IMR-90 (cell line): ENCODE data around the gene XPO6. TPM values are rescaled to one million over a fixed set of nuclear protein-coding genes. Genes with fewer than 3 reads are reported as not detected.

Experiments
- ATAC-seq: fragments of 200-7000 bp; cut with Tn5 transposase; 2 replicates; pipeline ENCODE4 v1.9.1; 2020; ENCODE audit warnings: low read depth, mild to moderate bottlenecking, moderate library complexity
- BruUV-seq: library from RNA; stranded (reverse); fragments of 400-500 nt; replicated peaks from 2 replicates; lab custom pipeline; 2021; lab: Mats Ljungman, UMichigan
- CTCF ChIA-PET: fragments of 300-600 bp; formaldehyde crosslinking; extraction: SDS; loops from one replicate; lab custom pipeline; 2021; ENCODE audit warnings: antibody characterized with exemption; lab: Yijun Ruan, JAX
- POLR2A ChIA-PET: fragments of 300-600 bp; sonication (Branson Sonifier 250); formaldehyde crosslinking; loops from one replicate; lab custom pipeline; 2022; ENCODE audit warnings: antibody characterized with exemption; ENCODE audit not compliant: unreplicated experiment; lab: Charles Lee
- DNase-seq: peaks from one replicate; pipeline ENCODE4 v3.0.0; 2013
- H2AFZ ChIP-seq: replicated peaks from 2 replicates; pipeline ENCODE3; 2013; ENCODE audit warnings: low read length, mild to moderate bottlenecking; ENCODE audit not compliant: poor library complexity
- H2AK5ac ChIP-seq: 2 replicates; pipeline ENCODE4 v1.6.1; 2013; ENCODE audit warnings: low read depth, low read length, inconsistent platforms
- H2AK9ac ChIP-seq: replicated peaks from 2 replicates; pipeline ENCODE3; 2013; ENCODE audit warnings: mild to moderate bottlenecking, low read depth, low read length, moderate library complexity; ENCODE audit not compliant: poor library complexity
- H2BK120ac ChIP-seq: 2 replicates; pipeline ENCODE4 v1.6.1; 2013; ENCODE audit warnings: low read depth, low read length, inconsistent platforms
- H2BK15ac ChIP-seq: 3 replicates; pipeline ENCODE4 v1.6.1; 2013; ENCODE audit warnings: low read depth, low read length, inconsistent platforms
- H2BK20ac ChIP-seq: 2 replicates; pipeline ENCODE4 v1.6.1; 2013; ENCODE audit warnings: low read depth, mild to moderate bottlenecking, inconsistent platforms, low read length, moderate library complexity
- H2BK5ac ChIP-seq: 2 replicates; pipeline ENCODE4 v1.6.1; 2013; ENCODE audit warnings: mild to moderate bottlenecking, low read depth, low read length, inconsistent platforms; ENCODE audit not compliant: poor library complexity, severe bottlenecking
- H3K14ac ChIP-seq: replicated peaks from 2 replicates; pipeline ENCODE4 v1.6.1; 2013; ENCODE audit warnings: low read depth, low read length, inconsistent platforms
- H3K18ac ChIP-seq: 2 replicates; pipeline ENCODE4 v1.6.1; 2013; ENCODE audit warnings: low read depth, low read length, control low read depth
- H3K23ac ChIP-seq: 2 replicates; pipeline ENCODE4 v1.6.1; 2013; ENCODE audit warnings: low read depth, low read length, inconsistent platforms
- H3K27ac ChIP-seq: 2 replicates; pipeline ENCODE4 v1.5.1; 2013; ENCODE audit warnings: mild to moderate bottlenecking, control low read depth, low read length; ENCODE audit not compliant: insufficient read depth
- H3K27me3 ChIP-seq: 2 replicates; pipeline ENCODE4 v1.6.1; 2013; ENCODE audit warnings: low read length; ENCODE audit not compliant: control insufficient read depth, insufficient read depth
- H3K36me3 ChIP-seq: 2 replicates; pipeline ENCODE4 v1.6.1; 2013; ENCODE audit warnings: low read length, mixed read lengths; ENCODE audit not compliant: control insufficient read depth, insufficient read depth
- H3K4ac ChIP-seq: 2 replicates; pipeline ENCODE4 v1.6.1; 2013; ENCODE audit warnings: low read depth, low read length, inconsistent platforms
- H3K4me1 ChIP-seq: 2 replicates; pipeline ENCODE4 v1.6.1; 2013; ENCODE audit warnings: low read length, mixed read lengths; ENCODE audit not compliant: control insufficient read depth, insufficient read depth
- H3K4me2 ChIP-seq: 2 replicates; pipeline ENCODE4 v1.6.1; 2013; ENCODE audit warnings: low read depth, mild to moderate bottlenecking, control low read depth, low read length, moderate library complexity
- H3K4me3 ChIP-seq: 2 replicates; pipeline ENCODE4 v1.5.1; 2013; ENCODE audit warnings: low read depth, mild to moderate bottlenecking, control low read depth, low read length, moderate library complexity; ENCODE audit not compliant: insufficient read depth
- H3K56ac ChIP-seq: 2 replicates; pipeline ENCODE4 v1.6.1; 2013; ENCODE audit warnings: low read length, inconsistent platforms; ENCODE audit not compliant: insufficient read depth; ENCODE audit errors: extremely low read depth
- H3K79me1 ChIP-seq, 2 experiments: 2 replicates each; pipeline ENCODE4 v1.6.1; 2013; ENCODE audit warnings: low read length in 2 of 2, inconsistent platforms in 1 of 2, low read depth in 1 of 2
- H3K9ac ChIP-seq: 2 replicates; pipeline ENCODE4 v1.6.1; 2013; ENCODE audit warnings: low read depth, low read length, control low read depth
- H3K9me1 ChIP-seq: 2 replicates; pipeline ENCODE4 v1.6.1; 2013; ENCODE audit warnings: low read length, inconsistent platforms; ENCODE audit not compliant: insufficient read depth
- H3K9me3 ChIP-seq: 2 replicates; pipeline ENCODE4 v1.6.1; 2013; ENCODE audit warnings: low read length; ENCODE audit not compliant: control insufficient read depth, insufficient read depth
- H4K20me1 ChIP-seq: 2 replicates; pipeline ENCODE4 v1.6.1; 2013; ENCODE audit warnings: low read length, inconsistent platforms; ENCODE audit not compliant: insufficient read depth
- H4K5ac ChIP-seq: 2 replicates; pipeline ENCODE4 v1.6.1; 2013; ENCODE audit warnings: mild to moderate bottlenecking, low read depth, low read length, control low read depth
- H4K8ac ChIP-seq, 2 experiments: 2 replicates each; pipeline ENCODE4 v1.6.1; 2013; ENCODE audit warnings: low read depth in 2 of 2, low read length in 2 of 2, control low read depth in 1 of 2, inconsistent platforms in 1 of 2
- H4K91ac ChIP-seq: 2 replicates; pipeline ENCODE4 v1.6.1; 2013; ENCODE audit warnings: low read depth, low read length, inconsistent platforms; ENCODE audit not compliant: insufficient read depth
- BHLHE40 ChIP-seq: fragments of 150-350 bp; IDR thresholded peaks from 2 replicates; pipeline ENCODE4 v1.6.1; 2016; ENCODE audit warnings: mild to moderate bottlenecking, low read depth, low read length
- CEBPB ChIP-seq: IDR thresholded peaks from 2 replicates; pipeline ENCODE4 v1.6.1; 2012; ENCODE audit warnings: low read depth, low read length, improper control_type of control experiment
- CHD1 ChIP-seq: IDR thresholded peaks from 2 replicates; pipeline ENCODE4 v1.6.1; 2012; ENCODE audit warnings: low read depth, low read length, improper control_type of control experiment
- ELK1 ChIP-seq: fragments of 150-350 bp; IDR thresholded peaks from 2 replicates; pipeline ENCODE4 v1.6.1; 2016; ENCODE audit warnings: low read depth, mild to moderate bottlenecking, low read length, moderate library complexity, borderline replicate concordance
- FOS ChIP-seq: fragments of 150-350 bp; IDR thresholded peaks from 2 replicates; pipeline ENCODE4 v1.6.1; 2016; ENCODE audit warnings: low read depth, low read length
- MAZ ChIP-seq: IDR thresholded peaks from 2 replicates; pipeline ENCODE4 v1.6.1; 2012; ENCODE audit warnings: low read depth, mild to moderate bottlenecking, low read length, improper control_type of control experiment, moderate library complexity, borderline replicate concordance
- MXI1 ChIP-seq: IDR thresholded peaks from 2 replicates; pipeline ENCODE4 v1.6.1; 2012; ENCODE audit warnings: low read depth, mild to moderate bottlenecking, low read length, moderate library complexity, borderline replicate concordance
- RAD21 ChIP-seq: IDR thresholded peaks from 2 replicates; pipeline ENCODE4 v1.6.1; 2012; ENCODE audit warnings: low read length, improper control_type of control experiment
- RFX5 ChIP-seq: IDR thresholded peaks from 2 replicates; pipeline ENCODE4 v1.8.0; 2012; ENCODE audit warnings: low read depth, mild to moderate bottlenecking, low read length, moderate library complexity
- USF2 ChIP-seq: fragments of 150-350 bp; IDR thresholded peaks from 2 replicates; pipeline ENCODE4 v1.6.1; 2017; ENCODE audit warnings: mild to moderate bottlenecking, antibody characterized with exemption, low read length, low read depth
- WGBS, 2 experiments: methylation state at CpG; one replicate each; pipeline versions ENCODE4 v1.1.5 to v1.1.7; 2013; ENCODE audit warnings: missing lambda C conversion rate in 2 of 2; ENCODE audit not compliant: insufficient read length in 1 of 2; ENCODE audit errors: extremely low coverage in 2 of 2; 5-methylcytosine and 5-hydroxymethylcytosine counted together
- dilution Hi-C: fragments of 300-500 bp; cut with HindIII; formaldehyde crosslinking; loops from one replicate; pipeline ENCODE4 v1.14.3; 2018; ENCODE audit warnings: low sequenced_read_pairs; ENCODE audit not compliant: unreplicated experiment
- in situ Hi-C: fragments of 300-500 bp; cut with MboI; formaldehyde crosslinking; loops from 3 replicates; pipeline ENCODE4 v1.14.3; 2019; ENCODE audit warnings: low sequenced_read_pairs, inconsistent platforms, mixed read lengths
- intact Hi-C: fragments of 100-400 bp; cut with micrococcal nuclease; formaldehyde crosslinking; loops from 2 replicates; pipeline ENCODE4 v1.10.0; 2022
- polyA plus RNA-seq, 3 experiments: library from polyadenylated mRNA; depleted of rRNA; stranded (reverse); fragments of >200 nt; gene quantifications; 2 replicates each; pipeline ENCODE4 v1.2.3, GENCODE V29; 2012; ENCODE audit warnings: low replicate concordance in 1 of 3
- total RNA-seq: library from RNA; depleted of rRNA; stranded (reverse); fragments of >200 nt; gene quantifications from 2 replicates; pipeline ENCODE4 v1.2.3, GENCODE V29; 2012

Gene XPO6
- total and polyA plus RNA-seq, 2 of the 4 experiments (the other 2 are of a cell fraction): 108 to 184 TPM

- no peak overlapping the region for H4K91ac ChIP-seq
- dilution Hi-C loops (no loop called here), in situ Hi-C loops (no loop called here), intact Hi-C loops (no loop called here)
- no peaks in the 10 kb centered on the region for H3K9me3 ChIP-seq
- H2BK20ac ChIP-seq: no peak overlapping the region
- BruUV-seq: no TSS peak
- H3K9me1 ChIP-seq: no peaks in the 10 kb centered on the region
- no peak overlapping the region for H2BK15ac ChIP-seq
- ATAC-seq (no peak), DNase-seq (no peak)
- no peak overlapping the region for H4K8ac ChIP-seq
- H3K18ac ChIP-seq: no peak overlapping the region
- no peak overlapping the region for H3K4ac ChIP-seq
- no peak overlapping the region for H2AK5ac ChIP-seq
- no peak overlapping the region for H2BK5ac ChIP-seq
- no peak overlapping the region for H2AFZ ChIP-seq
- no peak overlapping the region for H3K4me2 ChIP-seq
- no peaks in the 10 kb centered on the region for H4K20me1 ChIP-seq
- CTCF ChIA-PET: no interaction called here
- H3K23ac ChIP-seq: no peak overlapping the region
- no peak overlapping the region for H2AK9ac ChIP-seq
- H3K9ac ChIP-seq: no peak overlapping the region
- no peaks in the 10 kb centered on the region for H3K79me1 ChIP-seq
- no peak overlapping the region for H3K27ac ChIP-seq
- H2BK120ac ChIP-seq: no peak overlapping the region
- peaks cover 9% of the 10 kb centered on the region; the same call in 1 of the 2 replicates for H3K27me3 ChIP-seq
- POLR2A ChIA-PET: no interaction called here
- no peaks in the 10 kb centered on the region for H3K36me3 ChIP-seq
- H4K5ac ChIP-seq: no peak overlapping the region
- TF ChIP-seq RFX5: no peak
- no peak for TF ChIP-seq RAD21
- TF ChIP-seq FOS: no peak
- no peak for TF ChIP-seq USF2
- TF ChIP-seq MXI1: no peak
- TF ChIP-seq ELK1: no peak
- TF ChIP-seq CHD1: no peak
- TF ChIP-seq MAZ: no peak
- TF ChIP-seq CEBPB: no peak
- TF ChIP-seq BHLHE40: no peak
- no peak overlapping the region for H3K14ac ChIP-seq
- no peak overlapping the region for H3K56ac ChIP-seq
- H3K4me3 ChIP-seq: no peak overlapping the region
- 46% methylated on average over 3 of the region's 9 CpGs; no CpG with 5 or more reads in 1 of the 2 experiments for WGBS, 2 experiments
- no peaks in the 10 kb centered on the region for H3K4me1 ChIP-seq
These were observed 130.3 kb downstream of the XPO6 start for GRCh38 chr16:28081391-28081968.
